NAMALWA (cell line): ENCODE data around the gene SNX10.
A peak's percentile ranks its signal among the peaks of the same experiment; 100 is the strongest.

Experiments
- DNase-seq: peaks from one replicate; pipeline ENCODE4 v3.0.0-alpha.2; 2015; ENCODE audit warnings: low spot score

The SNX10 gene

DNA sequence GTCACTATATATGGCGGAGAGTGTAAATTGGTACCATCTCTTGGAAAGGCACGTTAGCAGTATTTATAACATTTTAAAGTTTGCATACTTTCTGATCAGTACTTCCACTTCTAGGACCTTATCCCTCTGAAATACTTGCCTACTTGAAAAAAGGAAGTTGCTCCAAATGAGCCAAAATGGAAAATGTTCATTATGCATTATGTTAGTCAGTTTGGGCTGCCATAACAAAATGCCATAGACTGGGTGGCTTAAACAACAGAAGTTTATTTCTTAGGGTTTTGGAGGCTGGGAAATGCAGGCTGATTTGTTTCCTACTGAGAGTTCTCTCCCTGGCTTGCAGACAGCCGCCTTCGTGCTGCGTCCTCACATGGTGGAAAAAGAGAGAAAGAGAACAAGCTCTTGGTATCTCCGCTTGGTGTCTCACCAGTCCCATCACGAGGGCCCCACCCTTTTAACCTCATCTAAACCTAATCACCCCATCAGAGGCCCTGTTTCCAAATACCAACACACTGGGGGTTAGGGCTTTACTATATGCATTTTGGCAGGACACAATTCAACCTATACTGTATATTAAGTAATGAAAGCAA is 6.9 kb downstream of the SNX10 start:
- no peak for DNase-seq

DNA sequence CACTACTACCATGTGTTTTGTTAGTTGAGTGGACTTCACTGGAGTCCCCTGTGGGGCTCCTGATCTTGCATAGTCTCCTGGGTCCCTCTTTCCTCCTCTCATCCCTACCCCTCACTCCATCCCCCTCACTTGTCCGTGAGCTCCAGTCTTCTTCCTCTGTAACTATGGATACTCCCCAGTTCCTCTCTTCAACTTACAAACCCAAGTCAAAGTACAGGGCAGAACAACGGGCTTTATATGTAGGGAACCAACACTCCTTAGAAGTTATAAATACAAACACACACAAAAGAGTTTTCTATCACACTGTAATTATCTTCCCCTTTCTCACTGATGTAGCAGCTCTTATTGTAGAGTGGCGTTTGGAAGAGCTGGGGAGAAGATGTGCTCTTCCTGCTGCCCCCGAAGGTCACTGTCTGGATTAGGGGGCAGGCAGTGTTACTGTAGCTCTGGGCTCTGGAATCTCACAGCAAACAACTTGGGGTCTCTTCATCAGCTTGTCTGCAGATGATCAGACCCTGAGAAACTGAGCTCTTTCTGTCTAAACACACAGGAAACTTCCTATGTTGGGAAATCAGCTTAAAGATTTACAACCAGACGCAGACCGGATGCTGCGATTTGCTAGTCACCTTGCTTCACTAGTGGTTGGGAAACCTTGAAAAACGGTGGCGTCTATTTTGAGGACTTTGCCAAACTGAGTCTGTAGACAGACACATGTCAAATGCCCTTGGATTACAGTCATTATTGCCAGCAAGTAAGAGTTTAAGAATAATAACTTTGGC is 13.6 kb downstream of the SNX10 start:
- no peak for DNase-seq

GRCh38 chr7:26305869-26306665 is 14.4 kb downstream of the SNX10 start:
- no peak for DNase-seq

GRCh38 chr7:26306790-26307189 is 15.1 kb downstream of the SNX10 start:
- DNase-seq: no peak

DNA sequence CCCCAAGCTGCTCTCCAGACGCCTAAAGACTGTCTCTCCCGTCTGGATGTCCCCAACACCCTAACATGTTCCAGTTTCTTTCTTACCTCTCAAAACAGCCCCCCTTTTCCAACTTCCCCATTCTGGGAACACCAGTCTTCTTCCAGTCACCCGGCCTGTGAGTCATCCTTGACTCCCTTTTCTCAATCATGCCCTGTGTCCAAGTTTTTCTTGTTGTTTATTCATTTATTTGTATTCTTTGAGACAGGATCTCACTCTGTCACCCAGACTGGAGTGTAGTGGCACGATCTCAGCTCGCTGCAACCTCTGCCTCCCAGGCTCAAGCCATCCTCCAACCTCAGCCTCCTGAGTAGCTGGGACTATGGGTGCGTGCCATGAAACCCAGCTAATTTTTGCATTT is 15.6 kb downstream of the SNX10 start:
- no peak for DNase-seq

- DNase-seq: no peak
Measured at GRCh38 chr7:26307791-26308190, 16.1 kb downstream of the SNX10 start.

GRCh38 chr7:26308551-26308950 is 16.9 kb downstream of the SNX10 start:
- no peak for DNase-seq

DNA sequence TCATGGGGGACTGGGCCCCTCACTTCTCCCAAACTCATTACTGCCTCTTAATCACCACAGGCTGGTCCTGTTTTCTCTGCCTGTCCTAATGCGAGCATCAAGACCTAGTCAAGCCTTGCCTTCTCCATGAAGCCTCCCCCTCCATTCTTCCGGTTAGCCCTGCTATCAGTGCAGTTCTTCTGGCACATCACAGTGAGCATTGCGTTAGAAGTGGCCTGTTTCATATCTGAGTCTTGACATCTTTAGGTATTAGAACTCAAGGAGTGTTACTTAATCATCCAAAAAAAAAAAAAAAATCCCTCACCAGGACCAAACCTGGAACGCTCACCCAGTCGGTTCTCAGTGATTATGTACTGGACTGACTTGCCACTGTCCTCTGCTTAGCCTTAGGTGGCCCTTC is 17.4 kb downstream of the SNX10 start:
- no peak for DNase-seq

DNA sequence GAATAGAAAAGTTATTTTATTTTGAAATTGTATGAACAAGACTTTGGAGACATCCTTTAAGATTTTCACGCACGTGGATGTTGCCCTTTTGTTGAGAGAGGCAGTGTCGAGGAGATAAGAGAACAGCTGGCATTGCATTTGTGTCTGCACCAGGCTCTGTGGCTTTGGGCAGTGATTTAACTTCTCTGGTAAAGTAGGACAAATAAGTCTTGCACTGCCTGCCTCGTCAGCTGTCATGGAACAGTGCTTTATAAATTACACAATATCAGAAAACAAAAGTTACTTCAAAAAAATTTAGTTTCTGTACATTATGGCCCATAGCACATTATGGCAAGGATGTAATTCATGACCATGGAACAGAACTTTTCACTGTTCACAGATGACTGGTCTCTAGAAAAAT is 20.1 kb downstream of the SNX10 start:
- no peak for DNase-seq

GRCh38 chr7:26317211-26317610 is 25.5 kb downstream of the SNX10 start:
- no peak for DNase-seq

GRCh38 chr7:26318921-26319320 is 27.3 kb downstream of the SNX10 start:
- no peak for DNase-seq

DNA sequence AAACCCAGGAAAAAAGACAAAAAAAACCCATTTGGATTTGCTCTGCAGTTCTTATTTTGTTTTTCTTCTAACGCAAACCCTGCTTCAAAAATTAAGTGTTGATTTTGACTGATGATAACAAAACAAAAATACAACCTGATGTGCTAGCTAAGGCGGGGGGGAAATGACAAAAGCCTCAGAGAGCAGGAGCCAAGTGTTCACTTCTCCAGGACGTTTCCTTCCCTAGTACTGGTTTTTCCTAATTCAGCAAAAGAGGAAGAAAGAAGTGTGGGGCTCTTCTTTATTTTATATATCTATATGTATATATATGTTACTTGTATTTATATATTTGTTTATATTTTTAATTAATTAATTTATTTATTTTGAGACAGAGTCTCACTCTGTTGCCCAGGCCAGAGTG is 28.0 kb downstream of the SNX10 start:
- DNase-seq: no peak

DNA sequence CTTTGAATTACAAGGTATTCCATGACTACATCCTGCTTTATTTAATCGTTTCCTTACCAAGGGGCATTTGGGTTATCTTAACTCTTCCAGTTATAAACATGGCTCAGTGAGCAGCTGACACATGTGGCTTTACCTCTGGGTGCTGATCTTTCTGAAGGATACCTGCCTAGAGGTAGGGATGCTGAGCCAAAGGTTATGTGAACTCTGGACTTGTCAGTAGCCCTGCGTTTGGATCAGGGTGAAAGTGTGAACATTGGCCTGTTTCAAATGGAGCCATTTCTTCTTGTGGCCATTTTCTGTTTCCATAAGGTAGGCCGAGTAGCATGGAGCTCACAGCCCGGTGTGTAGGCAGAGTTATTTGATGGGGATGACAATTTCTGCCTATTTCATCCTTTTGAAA is 29.2 kb downstream of the SNX10 start:
- no peak for DNase-seq

GRCh38 chr7:26321435-26321834 is 29.8 kb downstream of the SNX10 start:
- no peak for DNase-seq

GRCh38 chr7:26326211-26326610 is 34.5 kb downstream of the SNX10 start:
- DNase-seq: no peak

- no peak for DNase-seq
Measured at GRCh38 chr7:26328498-26329390, 37.1 kb downstream of the SNX10 start.

- DNase-seq: peak; percentile 36
Measured at GRCh38 chr7:26329520-26330255, 38.0 kb downstream of the SNX10 start.

DNA sequence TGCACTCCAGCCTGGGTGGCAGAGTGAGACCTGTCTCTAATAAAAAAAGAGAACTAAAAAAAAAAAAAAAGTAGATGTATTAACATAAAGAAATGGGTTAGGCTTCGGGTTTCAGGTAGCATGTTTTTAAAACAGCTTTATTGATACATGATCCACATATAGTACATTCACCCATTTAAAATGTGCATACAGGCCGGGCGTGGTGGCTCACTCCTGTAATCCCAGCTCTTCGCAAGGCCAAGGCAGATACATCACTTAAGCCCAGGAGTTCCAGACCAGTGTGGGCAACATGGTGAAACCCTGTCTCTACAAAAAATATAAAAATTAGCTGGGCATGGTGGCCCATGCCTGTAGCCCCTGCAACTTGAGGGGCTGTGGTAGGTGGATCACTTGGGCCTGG is 39.5 kb downstream of the SNX10 start:
- no peak for DNase-seq

DNA sequence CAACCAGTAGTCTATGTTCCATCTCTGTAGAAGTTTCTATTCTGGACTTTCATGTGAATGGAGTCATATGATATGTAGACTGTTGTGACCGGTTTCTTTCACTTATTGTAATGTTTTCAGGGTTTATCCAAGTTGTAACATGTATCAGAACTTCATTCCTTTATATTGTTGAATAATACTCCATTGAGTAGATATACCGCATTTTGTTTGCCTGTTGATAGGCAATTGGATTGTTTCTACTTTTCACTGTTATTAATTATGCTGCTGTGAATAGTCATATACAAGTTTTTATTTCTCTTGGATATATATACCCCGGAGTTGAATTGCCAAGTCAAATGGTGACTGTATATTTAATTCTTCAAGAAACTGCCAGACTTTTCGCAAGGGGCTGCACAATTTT is 40.1 kb downstream of the SNX10 start:
- no peak for DNase-seq

GRCh38 chr7:26332698-26333097 is 41.0 kb downstream of the SNX10 start:
- DNase-seq: no peak

GRCh38 chr7:26334166-26334859 is 42.7 kb downstream of the SNX10 start:
- peak; percentile 44 for DNase-seq
